Glutamatergic neuron (in vitro differentiated cells): ENCODE data around the gene SBK3. TPM values are rescaled to one million over a fixed set of nuclear protein-coding genes. Genes with fewer than 3 reads are reported as not detected.

Experiments
- DNase-seq: peaks from one replicate; pipeline ENCODE4 v3.0.0; 2022
- H3K27ac Mint-ChIP-seq: one replicate; pipeline ENCODE4 v1.8.0; 2020; ENCODE audit warnings: mild to moderate bottlenecking, mixed read lengths, inconsistent platforms; ENCODE audit not compliant: unreplicated experiment
- H3K27me3 Mint-ChIP-seq: one replicate; pipeline ENCODE4 v1.8.0; 2020; ENCODE audit warnings: mild to moderate bottlenecking, moderate library complexity, mixed read lengths, inconsistent platforms; ENCODE audit not compliant: unreplicated experiment
- H3K36me3 Mint-ChIP-seq: one replicate; pipeline ENCODE4 v1.8.0; 2020; ENCODE audit warnings: mild to moderate bottlenecking, mixed read lengths, inconsistent platforms; ENCODE audit not compliant: unreplicated experiment
- H3K4me1 Mint-ChIP-seq: one replicate; pipeline ENCODE4 v1.8.0; 2020; ENCODE audit warnings: mild to moderate bottlenecking, low read depth, mixed read lengths, inconsistent platforms; ENCODE audit not compliant: unreplicated experiment
- H3K4me3 Mint-ChIP-seq: one replicate; pipeline ENCODE4 v1.8.0; 2020; ENCODE audit warnings: mild to moderate bottlenecking, mixed read lengths, inconsistent platforms; ENCODE audit not compliant: unreplicated experiment
- H3K9me3 Mint-ChIP-seq: one replicate; pipeline ENCODE4 v1.8.0; 2020; ENCODE audit warnings: mild to moderate bottlenecking, moderate library complexity, mixed read lengths, inconsistent platforms; ENCODE audit not compliant: unreplicated experiment
- CTCF ChIP-seq: fragments of 200-600 bp; sonication (generic); IDR thresholded peaks from one replicate; pipeline ENCODE4 v1.5.0; 2021; ENCODE audit not compliant: partially characterized antibody, unreplicated experiment
- total RNA-seq: library from RNA; stranded (reverse); fragmentation: NEBNext Ultra II Directional; extraction: Animal tissue kit (Norgen Biotek cat#: 25700); gene quantifications from one replicate; pipeline ENCODE4 v1.2.1, GENCODE V29; 2021; ENCODE audit not compliant: unreplicated experiment

SBK3 gene
- total RNA-seq, 1 donor from 2014 or later, result not detected

- Mint-ChIP-seq H3K27me3 (peaks cover 3% of the 10 kb centered on the region), H3K27ac (peak overlapping the region; percentile 88), H3K36me3 (no peaks in the 10 kb centered on the region), H3K4me1 (peaks cover 21% of the 10 kb centered on the region), H3K9me3 (peaks cover 17% of the 10 kb centered on the region), H3K4me3 (peak overlapping the region; percentile 67)
- peak; percentile 77 for DNase-seq
- TF ChIP-seq CTCF, result no peak
These were observed 4.4 kb upstream of the SBK3 start for GRCh38 chr19:55549500-55550320.

- H3K27ac Mint-ChIP-seq, result no peak overlapping the region
- no peak for DNase-seq
- peaks cover 3% of the 10 kb centered on the region for H3K27me3 Mint-ChIP-seq
- no peak for TF ChIP-seq CTCF
- H3K4me1 Mint-ChIP-seq, result peaks cover 18% of the 10 kb centered on the region
- no peak overlapping the region for H3K4me3 Mint-ChIP-seq
- H3K36me3 Mint-ChIP-seq, result peaks cover 11% of the 10 kb centered on the region
- H3K9me3 Mint-ChIP-seq, result peaks cover 20% of the 10 kb centered on the region
These were observed 1.7 kb upstream of the SBK3 start for GRCh38 chr19:55546822-55547614.

- Mint-ChIP-seq H3K36me3 (peaks cover 16% of the 10 kb centered on the region), H3K9me3 (peaks cover 24% of the 10 kb centered on the region), H3K4me3 (peak overlapping the region; percentile 46), H3K27ac (peak overlapping the region; percentile 55), H3K4me1 (peaks cover 19% of the 10 kb centered on the region), H3K27me3 (peaks cover 3% of the 10 kb centered on the region)
- no peak for TF ChIP-seq CTCF
- no peak for DNase-seq
These were observed 668 bp upstream of the SBK3 start for GRCh38 chr19:55546011-55546410.

GRCh38 chr19:55544776-55545439 lies 435 bp downstream of the SBK3 start:
- no peak for DNase-seq
- Mint-ChIP-seq H3K4me3 (no peak overlapping the region), H3K27me3 (peaks cover 4% of the 10 kb centered on the region), H3K9me3 (peaks cover 20% of the 10 kb centered on the region), H3K27ac (peak overlapping the region; percentile 73), H3K4me1 (peaks cover 17% of the 10 kb centered on the region), H3K36me3 (peaks cover 16% of the 10 kb centered on the region)
- TF ChIP-seq CTCF, result no peak
